Stimulated activated naive B cell treated with anti-CD40 and anti-IgM and Interleukin-4, amounts not matched to agents 10 μg/mL and 1 μg/mL and 100 μg/mL, for 72 hours (primary cell): ENCODE measurements around the gene TBX4.

Experiments used
- ATAC-seq, 2 donors: fragments of 150-1000 bp; cut with Tn5 transposase; replicated peaks; 2 replicates each; pipeline ENCODE4 v1.10.0; 2021; ENCODE audit warnings: moderate library complexity in 1 of 2
- DNase-seq: peaks from one replicate; pipeline ENCODE4 v3.0.0; 2021
- H3K27ac Mint-ChIP-seq: one replicate; pipeline ENCODE4 v1.8.0; 2022; ENCODE audit warnings: mild to moderate bottlenecking, mixed read lengths
- H3K27me3 Mint-ChIP-seq, 2 donors: one replicate each; pipeline ENCODE4 v1.8.0; 2022; ENCODE audit warnings: mixed read lengths in 2 of 2
- H3K36me3 Mint-ChIP-seq, 2 donors: one replicate each; pipeline ENCODE4 v1.8.0; 2022; ENCODE audit warnings: mixed read lengths in 2 of 2, mild to moderate bottlenecking in 1 of 2
- H3K4me1 Mint-ChIP-seq, 2 donors: one replicate each; pipeline ENCODE4 v1.8.0; 2022; ENCODE audit warnings: mixed read lengths in 2 of 2, mild to moderate bottlenecking in 1 of 2
- H3K4me3 Mint-ChIP-seq, 2 donors: one replicate each; pipeline ENCODE4 v1.8.0; 2022; ENCODE audit warnings: mild to moderate bottlenecking in 2 of 2, mixed read lengths in 2 of 2, moderate library complexity in 1 of 2
- H3K9me3 Mint-ChIP-seq, 2 donors: one replicate each; pipeline ENCODE4 v1.8.0; 2022; ENCODE audit warnings: mixed read lengths in 2 of 2, mild to moderate bottlenecking in 1 of 2

Gene TBX4

GRCh38 chr17:61478790-61479492, 26.7 kb downstream of the TBX4 start:
- no peak overlapping the region for H3K27ac Mint-ChIP-seq
- H3K36me3 Mint-ChIP-seq, result no peaks in the 10 kb centered on the region

GRCh38 chr17:61479493-61480413, 27.5 kb downstream of the TBX4 start:
- DNase-seq, result no peak
- Mint-ChIP-seq H3K4me1 (peaks cover 0 to 1% of the 10 kb centered on the region in 2 donors), H3K4me3 (no peak overlapping the region), H3K27me3 (peaks cover 19 to 32% of the 10 kb centered on the region in 2 donors), H3K9me3 (no peaks in the 10 kb centered on the region), H3K36me3 (no peaks in the 10 kb centered on the region), H3K27ac (no peak overlapping the region)
- ATAC-seq, result no peak

More at GRCh38 chr17:61478790-61479492, 26.7 kb downstream of the TBX4 start:
- peaks cover 0 to 1% of the 10 kb centered on the region in 2 donors for H3K4me1 Mint-ChIP-seq
- DNase-seq (no peak), ATAC-seq (no peak)
- peaks cover 19 to 40% of the 10 kb centered on the region in 2 donors for H3K27me3 Mint-ChIP-seq
- no peak overlapping the region for H3K4me3 Mint-ChIP-seq
- H3K9me3 Mint-ChIP-seq, result no peaks in the 10 kb centered on the region

GRCh38 chr17:61480414-61480807, 28.2 kb downstream of the TBX4 start:
- no peaks in the 10 kb centered on the region for H3K36me3 Mint-ChIP-seq
- H3K27me3 Mint-ChIP-seq, result peaks cover 14 to 32% of the 10 kb centered on the region in 2 donors
- peaks cover 0 to 1% of the 10 kb centered on the region in 2 donors for H3K4me1 Mint-ChIP-seq
- ATAC-seq, result no peak
- no peaks in the 10 kb centered on the region for H3K9me3 Mint-ChIP-seq
- no peak overlapping the region for H3K27ac Mint-ChIP-seq
- DNase-seq, result no peak
- H3K4me3 Mint-ChIP-seq, result no peak overlapping the region

- Mint-ChIP-seq H3K27me3 (peaks cover 8 to 30% of the 10 kb centered on the region in 2 donors), H3K36me3 (no peaks in the 10 kb centered on the region), H3K9me3 (no peaks in the 10 kb centered on the region), H3K4me3 (no peak overlapping the region), H3K27ac (no peak overlapping the region), H3K4me1 (peaks cover 0 to 1% of the 10 kb centered on the region in 2 donors)
- DNase-seq (no peak), ATAC-seq (no peak)
Measured at GRCh38 chr17:61481421-61481820, 29.2 kb downstream of the TBX4 start.

GRCh38 chr17:61482467-61482866, 30.2 kb downstream of the TBX4 start:
- ATAC-seq (no peak), DNase-seq (no peak)
- Mint-ChIP-seq H3K9me3 (no peaks in the 10 kb centered on the region), H3K4me1 (peaks cover 0 to 1% of the 10 kb centered on the region in 2 donors), H3K27me3 (peaks cover 9 to 34% of the 10 kb centered on the region in 2 donors), H3K36me3 (no peaks in the 10 kb centered on the region), H3K4me3 (no peak overlapping the region), H3K27ac (no peak overlapping the region)

- Mint-ChIP-seq H3K4me1 (peaks cover 0 to 1% of the 10 kb centered on the region in 2 donors), H3K9me3 (no peaks in the 10 kb centered on the region), H3K4me3 (no peak overlapping the region), H3K36me3 (no peaks in the 10 kb centered on the region), H3K27me3 (peaks cover 9 to 38% of the 10 kb centered on the region in 2 donors), H3K27ac (no peak overlapping the region)
- ATAC-seq (peak in 1 of 2 donors; percentile 33), DNase-seq (no peak)
Measured at GRCh38 chr17:61483778-61484116, 31.5 kb downstream of the TBX4 start.

- peaks cover 9 to 36% of the 10 kb centered on the region in 2 donors for H3K27me3 Mint-ChIP-seq
- no peaks in the 10 kb centered on the region for H3K36me3 Mint-ChIP-seq
- ATAC-seq (no peak), DNase-seq (no peak)
- H3K27ac Mint-ChIP-seq, result peak overlapping the region; percentile 21
- H3K4me1 Mint-ChIP-seq, result peaks cover 0 to 1% of the 10 kb centered on the region in 2 donors
- no peaks in the 10 kb centered on the region for H3K9me3 Mint-ChIP-seq
- H3K4me3 Mint-ChIP-seq, result no peak overlapping the region
Measured at GRCh38 chr17:61484174-61484573, 32.0 kb downstream of the TBX4 start.

- no peak for DNase-seq
- Mint-ChIP-seq H3K4me1 (peaks cover 0 to 1% of the 10 kb centered on the region in 2 donors), H3K36me3 (no peaks in the 10 kb centered on the region), H3K27ac (no peak overlapping the region), H3K27me3 (peaks cover 7 to 26% of the 10 kb centered on the region in 2 donors), H3K9me3 (no peaks in the 10 kb centered on the region), H3K4me3 (no peak overlapping the region)
- ATAC-seq, result no peak
Measured at GRCh38 chr17:61485067-61485775, 33.0 kb downstream of the TBX4 start.

GRCh38 chr17:61486135-61487120, 34.2 kb downstream of the TBX4 start:
- Mint-ChIP-seq H3K4me1 (peaks cover 0 to 1% of the 10 kb centered on the region in 2 donors), H3K4me3 (no peak overlapping the region), H3K27me3 (peaks cover 7 to 22% of the 10 kb centered on the region in 2 donors), H3K27ac (no peak overlapping the region), H3K9me3 (no peaks in the 10 kb centered on the region), H3K36me3 (no peaks in the 10 kb centered on the region)
- ATAC-seq (no peak), DNase-seq (no peak)

- H3K27me3 Mint-ChIP-seq, result peaks cover 7 to 20% of the 10 kb centered on the region in 2 donors
- no peak overlapping the region for H3K4me3 Mint-ChIP-seq
- peak overlapping the region; percentile 3 for H3K27ac Mint-ChIP-seq
- no peaks in the 10 kb centered on the region for H3K36me3 Mint-ChIP-seq
- DNase-seq (no peak), ATAC-seq (no peak)
- H3K9me3 Mint-ChIP-seq, result no peaks in the 10 kb centered on the region
- H3K4me1 Mint-ChIP-seq, result peaks cover 0 to 1% of the 10 kb centered on the region in 2 donors
Measured at GRCh38 chr17:61487161-61487988, 35.2 kb downstream of the TBX4 start.

- DNase-seq (no peak), ATAC-seq (no peak)
- no peaks in the 10 kb centered on the region for H3K36me3 Mint-ChIP-seq
- H3K9me3 Mint-ChIP-seq, result no peaks in the 10 kb centered on the region
- no peak overlapping the region for H3K4me3 Mint-ChIP-seq
- no peak overlapping the region for H3K27ac Mint-ChIP-seq
- H3K27me3 Mint-ChIP-seq, result peaks cover 7 to 20% of the 10 kb centered on the region in 2 donors
- peaks cover 0 to 1% of the 10 kb centered on the region in 2 donors for H3K4me1 Mint-ChIP-seq
Measured at GRCh38 chr17:61487989-61488595, 35.9 kb downstream of the TBX4 start.

GRCh38 chr17:61488878-61489718, 36.9 kb downstream of the TBX4 start:
- H3K27ac Mint-ChIP-seq, result no peak overlapping the region
- no peak for ATAC-seq
- DNase-seq, result no peak
- H3K4me1 Mint-ChIP-seq, result no peaks in the 10 kb centered on the region
- H3K4me3 Mint-ChIP-seq, result no peak overlapping the region
- H3K27me3 Mint-ChIP-seq, result peaks cover 7 to 22% of the 10 kb centered on the region in 2 donors
- H3K36me3 Mint-ChIP-seq, result no peaks in the 10 kb centered on the region
- no peaks in the 10 kb centered on the region for H3K9me3 Mint-ChIP-seq
